IPS-20b (cell line): ENCODE results near the gene MMP26.

Experiments used
- H3K27ac ChIP-seq: one replicate; pipeline ENCODE4 v1.5.1; 2013; ENCODE audit warnings: low read length
- H3K27me3 ChIP-seq: 2 replicates; pipeline ENCODE4 v1.6.1; 2013; ENCODE audit warnings: mild to moderate bottlenecking, low read length, inconsistent platforms; ENCODE audit not compliant: insufficient read depth
- H3K36me3 ChIP-seq: 2 replicates; pipeline ENCODE4 v1.6.1; 2013; ENCODE audit warnings: low read depth, mild to moderate bottlenecking, inconsistent platforms, low read length, moderate library complexity; ENCODE audit not compliant: insufficient read depth
- H3K4me1 ChIP-seq: 2 replicates; pipeline ENCODE4 v1.6.1; 2013; ENCODE audit warnings: mild to moderate bottlenecking, control low read depth, inconsistent platforms, low read length, moderate library complexity; ENCODE audit not compliant: insufficient read depth
- H3K4me3 ChIP-seq: 2 replicates; pipeline ENCODE4 v1.5.1; 2013; ENCODE audit warnings: mild to moderate bottlenecking, low read length, inconsistent platforms
- H3K9ac ChIP-seq: 2 replicates; pipeline ENCODE4 v1.6.1; 2013; ENCODE audit warnings: low read depth, mild to moderate bottlenecking, inconsistent platforms, low read length, moderate library complexity
- H3K9me3 ChIP-seq: 2 replicates; pipeline ENCODE4 v1.6.1; 2013; ENCODE audit warnings: mild to moderate bottlenecking, low read depth, low read length, inconsistent platforms; ENCODE audit not compliant: insufficient read depth

MMP26 gene

DNA sequence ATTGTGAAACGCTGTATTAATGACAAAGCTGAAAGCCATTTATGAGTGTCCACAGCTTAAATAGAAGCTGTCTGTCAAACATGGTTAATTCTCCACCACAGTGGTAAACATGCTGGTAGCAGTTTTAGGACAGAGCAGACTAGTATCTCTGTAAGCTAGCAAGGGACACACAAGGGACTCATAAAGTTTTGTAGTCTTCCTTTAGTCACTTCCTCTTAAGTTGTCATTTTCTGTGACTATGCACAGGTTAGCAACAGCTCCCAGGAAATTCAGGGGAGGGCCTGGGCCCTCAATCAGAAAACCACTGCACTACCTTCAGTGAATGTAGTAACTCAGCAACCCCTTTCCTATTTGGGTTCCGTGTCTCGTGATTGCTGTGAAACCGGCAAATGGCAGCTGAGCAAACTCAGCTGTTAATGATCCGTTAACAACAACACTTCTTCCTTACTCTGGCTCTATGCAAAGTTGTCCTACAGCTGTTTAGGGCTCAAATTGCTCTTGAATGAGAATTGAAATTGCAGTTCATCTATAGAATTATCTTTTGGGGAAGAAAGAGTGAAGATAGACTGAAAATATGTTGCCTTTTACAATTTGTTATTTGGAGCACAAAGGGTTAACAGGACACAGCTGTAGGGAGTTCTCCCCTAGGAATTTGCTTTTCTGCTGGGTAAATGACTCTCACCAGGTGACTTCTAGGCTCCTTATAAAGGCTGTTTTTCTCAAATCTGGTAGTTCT lies at the start of gene MMP26:
MMP26 (plus strand) TSS at position 731 of the 736 bp plus-strand sequence.
- H3K27me3 ChIP-seq, result no peaks in the 10 kb centered on the region
- peaks cover 12% of the 10 kb centered on the region; the same call in 1 of the 2 replicates for H3K4me1 ChIP-seq
- no peaks in the 10 kb centered on the region for H3K9me3 ChIP-seq
- H3K27ac ChIP-seq, result peak within 1 kb of the TSS; percentile 80
- peak within 1 kb of the TSS; percentile 57; the same call in 1 of the 2 replicates for H3K9ac ChIP-seq
- peak within 1 kb of the TSS; percentile 31 for H3K4me3 ChIP-seq
- no peaks in the 10 kb centered on the region for H3K36me3 ChIP-seq

DNA sequence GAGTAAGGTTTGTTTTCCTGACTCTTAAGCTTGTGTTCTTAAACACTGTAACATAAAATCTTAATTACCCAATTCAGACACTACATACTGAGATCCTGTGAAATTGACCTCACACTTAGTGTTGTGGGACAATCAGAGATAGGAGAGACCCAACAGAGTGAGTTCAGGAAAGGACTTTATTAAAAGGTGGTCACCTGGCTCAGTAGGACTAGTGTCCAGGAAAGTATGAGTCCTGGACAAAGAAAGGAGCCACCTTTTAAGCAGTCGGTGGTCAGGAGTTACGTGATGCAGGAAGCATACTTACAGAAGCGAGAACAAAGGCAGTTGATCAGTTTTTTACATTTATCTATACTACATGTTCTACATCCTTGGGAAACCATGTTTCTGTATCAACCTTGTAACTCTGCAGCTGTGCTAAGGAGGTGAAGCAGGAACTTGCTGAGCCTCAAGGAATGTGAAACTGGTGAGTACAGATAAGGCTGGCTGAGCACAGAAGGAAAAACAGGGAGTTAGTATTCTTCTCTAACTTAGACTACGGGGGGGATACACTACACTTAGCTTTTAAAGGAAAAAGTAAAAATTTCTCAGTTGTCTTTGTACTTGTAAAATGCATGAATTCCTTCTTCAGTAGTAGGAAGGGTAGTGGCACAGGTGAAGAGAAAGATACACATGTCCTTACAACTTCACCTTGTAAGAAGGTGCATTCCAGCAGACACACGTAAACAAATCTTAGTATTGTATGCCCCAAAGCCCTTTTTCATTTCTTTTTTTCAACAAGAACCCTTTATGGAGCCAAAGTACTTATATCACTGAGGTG lies 45.7 kb upstream of the MMP26 start:
- Histone ChIP-seq H3K4me3 (no peak overlapping the region), H3K27ac (no peak overlapping the region), H3K9ac (no peak overlapping the region), H3K9me3 (no peaks in the 10 kb centered on the region), H3K27me3 (no peaks in the 10 kb centered on the region), H3K4me1 (no peaks in the 10 kb centered on the region; the same call in 1 of the 2 replicates), H3K36me3 (no peaks in the 10 kb centered on the region)

DNA sequence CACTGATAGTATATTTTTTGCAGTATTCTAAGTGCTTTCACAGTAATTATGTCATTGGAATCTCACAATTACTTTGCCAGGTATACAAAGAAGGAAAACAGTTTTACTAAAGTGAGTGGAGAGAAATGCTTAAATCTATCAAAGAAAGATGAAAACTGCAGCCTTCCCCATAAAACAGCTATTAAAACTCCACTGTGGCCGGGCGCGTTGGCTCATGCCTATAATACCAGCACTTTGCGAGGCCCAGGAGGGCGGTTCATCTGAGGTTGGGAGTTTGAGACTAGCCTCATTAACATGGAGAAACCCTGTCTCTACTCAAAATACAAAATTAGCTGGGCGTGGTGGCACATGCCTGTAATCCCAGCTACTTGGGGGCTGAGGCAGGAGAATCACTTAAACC lies 41.7 kb upstream of the MMP26 start:
- no peak overlapping the region for H3K9ac ChIP-seq
- H3K27ac ChIP-seq, result no peak overlapping the region
- no peaks in the 10 kb centered on the region for H3K9me3 ChIP-seq
- H3K27me3 ChIP-seq, result no peaks in the 10 kb centered on the region
- H3K4me3 ChIP-seq, result no peak overlapping the region
- no peaks in the 10 kb centered on the region for H3K36me3 ChIP-seq
- H3K4me1 ChIP-seq, result no peaks in the 10 kb centered on the region; the same call in 1 of the 2 replicates

DNA sequence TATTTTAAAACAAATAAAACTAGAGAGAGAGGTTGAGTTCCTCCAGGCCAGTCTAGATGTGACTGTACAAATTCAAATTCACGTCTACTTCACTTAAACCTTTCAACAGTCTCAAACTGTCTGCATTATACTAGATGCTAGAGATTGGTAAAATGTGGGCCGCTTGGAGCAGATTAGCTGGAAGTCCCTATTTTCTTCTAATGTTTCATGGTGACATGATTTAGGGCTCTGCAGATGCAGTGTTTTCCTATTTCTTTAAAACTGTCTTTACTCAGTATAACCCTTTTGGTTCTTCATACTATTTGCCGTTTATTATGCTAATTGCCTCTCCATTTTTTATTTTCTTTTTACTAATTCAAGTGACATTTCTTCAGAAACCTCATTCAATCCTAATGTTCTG lies 40.4 kb upstream of the MMP26 start:
- no peaks in the 10 kb centered on the region; the same call in 1 of the 2 replicates for H3K4me1 ChIP-seq
- no peak overlapping the region for H3K9ac ChIP-seq
- H3K4me3 ChIP-seq, result no peak overlapping the region
- H3K27ac ChIP-seq, result no peak overlapping the region
- no peaks in the 10 kb centered on the region for H3K9me3 ChIP-seq
- H3K27me3 ChIP-seq, result no peaks in the 10 kb centered on the region
- H3K36me3 ChIP-seq, result no peaks in the 10 kb centered on the region

DNA sequence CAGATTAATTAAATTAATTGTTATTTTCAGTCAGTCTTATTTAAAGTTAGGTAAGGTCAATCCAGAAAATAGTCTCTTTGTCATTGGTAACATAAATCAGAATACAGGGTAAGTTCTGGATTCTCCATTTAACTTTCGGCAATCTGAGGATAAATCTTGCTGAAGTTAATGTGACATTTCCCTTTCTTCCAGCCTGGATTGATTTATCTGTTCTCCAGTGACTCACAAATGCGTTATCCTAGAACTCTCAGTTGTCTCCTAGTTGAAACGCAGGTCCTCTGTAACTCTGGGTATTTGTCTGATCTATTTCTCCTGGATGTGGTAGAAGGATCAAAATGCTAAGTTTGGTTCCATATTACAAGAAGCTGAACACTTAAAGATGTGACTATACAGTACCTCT lies 39.8 kb upstream of the MMP26 start:
- Histone ChIP-seq H3K9me3 (no peaks in the 10 kb centered on the region), H3K27me3 (no peaks in the 10 kb centered on the region), H3K27ac (no peak overlapping the region), H3K4me1 (no peaks in the 10 kb centered on the region), H3K9ac (no peak overlapping the region), H3K36me3 (no peaks in the 10 kb centered on the region), H3K4me3 (no peak overlapping the region)

DNA sequence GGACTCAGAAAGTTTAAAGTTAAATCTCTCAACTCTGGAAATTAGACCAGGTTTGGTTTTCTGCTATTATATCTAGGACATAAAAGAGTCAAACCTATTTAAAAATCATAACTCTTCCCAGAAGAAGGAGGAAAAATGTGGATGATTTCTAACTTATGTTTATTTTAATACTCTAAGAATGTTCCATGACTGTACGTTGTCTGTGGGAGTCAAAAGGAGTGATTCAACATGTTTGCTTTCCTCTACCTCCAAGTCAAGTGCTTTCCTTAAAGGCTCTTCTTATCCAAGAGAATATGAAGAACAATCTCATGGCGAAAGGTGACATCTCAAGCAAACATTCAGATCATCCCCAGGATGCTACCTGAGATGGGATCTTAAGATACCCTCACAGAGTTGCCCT lies 39.2 kb upstream of the MMP26 start:
- H3K4me1 ChIP-seq, result no peaks in the 10 kb centered on the region
- no peak overlapping the region for H3K9ac ChIP-seq
- H3K9me3 ChIP-seq, result no peaks in the 10 kb centered on the region
- H3K27me3 ChIP-seq, result no peaks in the 10 kb centered on the region
- H3K27ac ChIP-seq, result no peak overlapping the region
- no peaks in the 10 kb centered on the region for H3K36me3 ChIP-seq
- no peak overlapping the region for H3K4me3 ChIP-seq

DNA sequence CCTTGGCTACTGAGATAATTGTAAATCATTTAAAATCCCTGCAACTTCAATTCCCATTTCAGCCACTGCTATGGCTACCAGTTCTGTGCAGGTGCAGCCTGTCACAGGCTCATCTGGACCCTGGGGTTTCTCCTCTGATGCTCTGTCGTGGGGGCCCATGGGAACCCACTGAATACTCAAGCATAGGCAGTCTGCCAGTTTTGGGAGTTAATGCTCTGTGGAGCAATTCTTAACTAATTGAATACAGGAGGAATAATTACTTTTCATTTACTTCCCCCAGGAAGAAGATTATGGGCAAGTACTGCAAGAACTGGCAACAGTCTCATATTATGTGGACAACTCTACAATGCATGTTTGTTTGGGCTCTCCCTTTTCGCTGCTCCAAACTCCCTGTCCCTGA lies 32.8 kb upstream of the MMP26 start:
- Histone ChIP-seq H3K4me1 (no peaks in the 10 kb centered on the region), H3K9me3 (no peaks in the 10 kb centered on the region), H3K9ac (no peak overlapping the region), H3K27ac (no peak overlapping the region), H3K36me3 (no peaks in the 10 kb centered on the region), H3K27me3 (no peaks in the 10 kb centered on the region), H3K4me3 (no peak overlapping the region)

DNA sequence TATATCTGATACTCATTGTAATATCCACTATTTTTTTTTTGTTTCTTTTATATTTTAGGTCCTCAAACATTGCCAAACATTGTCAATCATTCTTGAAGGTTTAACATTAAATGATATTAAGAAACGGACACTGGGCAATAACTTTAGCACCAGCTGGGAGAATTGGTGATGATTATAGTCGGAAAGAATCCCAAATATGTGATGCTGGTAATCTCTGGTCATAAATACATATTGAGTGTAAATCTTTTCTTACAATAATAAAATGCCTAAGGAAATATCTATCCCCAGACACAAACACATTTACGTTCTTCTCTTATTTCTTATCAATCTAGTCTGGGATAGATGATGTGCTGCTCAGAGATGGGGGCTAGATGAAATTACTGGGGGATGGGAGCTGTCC lies 32.1 kb upstream of the MMP26 start:
- H3K27ac ChIP-seq, result no peak overlapping the region

DNA sequence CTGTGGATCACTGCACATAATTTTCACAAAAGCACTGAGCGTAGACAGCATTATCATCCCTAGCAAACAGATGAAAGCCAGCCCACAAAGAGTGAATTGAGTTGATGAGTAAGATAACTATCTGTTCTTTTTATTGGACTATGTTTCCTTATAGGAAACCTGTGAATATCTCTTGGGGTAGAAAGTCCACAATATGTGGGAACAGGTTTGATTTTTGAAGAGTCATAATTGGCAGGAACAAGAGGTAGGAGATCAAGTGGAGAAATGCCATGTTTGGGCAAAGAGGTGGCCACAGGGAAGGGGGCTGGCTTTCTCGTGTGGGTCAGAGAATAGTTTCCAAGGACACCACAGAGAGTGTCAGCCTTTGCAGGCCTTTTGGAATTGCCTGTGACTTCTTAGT lies 30.8 kb upstream of the MMP26 start:
- H3K4me1 ChIP-seq, result no peaks in the 10 kb centered on the region
- no peaks in the 10 kb centered on the region for H3K27me3 ChIP-seq
- H3K27ac ChIP-seq, result no peak overlapping the region
- H3K9me3 ChIP-seq, result no peaks in the 10 kb centered on the region
- no peak overlapping the region for H3K9ac ChIP-seq
- no peak overlapping the region for H3K4me3 ChIP-seq
- H3K36me3 ChIP-seq, result no peaks in the 10 kb centered on the region

More for the DNA sequence above, 32.1 kb upstream of the MMP26 start:
- H3K4me3 ChIP-seq, result no peak overlapping the region
- no peak overlapping the region for H3K9ac ChIP-seq
- no peaks in the 10 kb centered on the region for H3K4me1 ChIP-seq
- no peaks in the 10 kb centered on the region for H3K36me3 ChIP-seq
- H3K27me3 ChIP-seq, result no peaks in the 10 kb centered on the region
- H3K9me3 ChIP-seq, result no peaks in the 10 kb centered on the region

DNA sequence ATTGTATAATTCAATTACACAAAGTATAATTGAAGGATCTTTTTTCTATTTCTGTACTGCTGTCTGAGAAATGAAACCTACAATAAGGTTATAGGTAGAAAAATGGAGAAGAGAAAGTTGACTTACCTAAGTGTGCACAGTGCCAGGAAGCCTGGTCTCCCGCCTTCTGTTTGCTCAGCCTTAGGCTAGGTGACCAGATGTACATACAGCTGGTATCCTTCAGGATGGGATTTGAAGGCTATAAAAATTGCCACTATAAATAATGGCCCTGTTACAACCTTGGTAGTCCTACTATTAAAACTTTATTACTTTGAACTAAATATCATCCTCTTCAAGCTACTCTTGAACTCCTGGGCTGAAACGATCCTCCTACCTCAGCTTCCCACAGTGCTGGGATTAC lies 26.6 kb upstream of the MMP26 start:
- Histone ChIP-seq H3K27ac (no peak overlapping the region), H3K9ac (no peak overlapping the region), H3K4me1 (no peaks in the 10 kb centered on the region), H3K4me3 (no peak overlapping the region), H3K9me3 (no peaks in the 10 kb centered on the region), H3K27me3 (no peaks in the 10 kb centered on the region), H3K36me3 (no peaks in the 10 kb centered on the region)

DNA sequence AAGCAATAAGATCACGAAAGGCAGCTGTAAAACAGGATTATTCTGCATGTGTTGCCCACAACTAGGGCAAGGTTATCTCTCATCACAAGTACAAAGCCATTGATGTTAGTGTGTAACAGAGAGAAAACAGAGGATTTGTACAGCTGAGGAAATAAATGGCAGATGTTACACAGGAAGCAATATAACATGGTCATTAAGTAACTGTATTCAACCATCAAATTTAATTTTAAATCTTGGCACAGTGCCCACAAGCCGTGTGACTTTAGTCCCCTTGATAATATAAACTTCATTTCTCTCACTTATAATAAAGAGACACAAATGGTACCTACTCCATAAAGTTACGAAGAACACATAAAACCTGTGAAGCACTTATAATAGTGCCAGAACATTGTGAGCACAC lies 24.2 kb upstream of the MMP26 start:
- Histone ChIP-seq H3K36me3 (no peaks in the 10 kb centered on the region), H3K27me3 (no peaks in the 10 kb centered on the region), H3K9me3 (no peaks in the 10 kb centered on the region), H3K9ac (no peak overlapping the region), H3K4me1 (no peaks in the 10 kb centered on the region), H3K4me3 (no peak overlapping the region), H3K27ac (no peak overlapping the region)
